A673 (cell line): ENCODE data around the gene RAMP1. TPM values are rescaled to one million over a fixed set of nuclear protein-coding genes. Genes with fewer than 3 reads are reported as not detected.

Experiments used
- BruUV-seq: library from RNA; stranded (reverse); fragments of 400-500 nt; replicated peaks from 2 replicates; lab custom pipeline; 2021; lab: Mats Ljungman, UMichigan
- CTCF ChIA-PET: fragments of 300-600 bp; sonication (Branson Sonifier 250); formaldehyde crosslinking; loops from one replicate; lab custom pipeline; 2022; ENCODE audit warnings: antibody characterized with exemption; lab: Charles Lee
- POLR2A ChIA-PET: fragments of 300-600 bp; sonication (Branson Sonifier 250); formaldehyde crosslinking; loops from one replicate; lab custom pipeline; 2022; ENCODE audit warnings: antibody characterized with exemption; ENCODE audit not compliant: low non-redundant PET; lab: Charles Lee
- DNase-seq: peaks from one replicate; pipeline ENCODE4 v3.0.0-alpha.2; 2015; ENCODE audit warnings: low spot score
- H3K27ac ChIP-seq: fragments of 200-600 bp; sonication (generic); 2 replicates; pipeline ENCODE4 v1.5.1; 2016; ENCODE audit warnings: mixed run types, low read depth, mild to moderate bottlenecking, mixed read lengths, antibody characterized with exemption, low read length; ENCODE audit not compliant: poor library complexity, severe bottlenecking
- H3K27me3 ChIP-seq: fragments of 200-600 bp; sonication (generic); replicated peaks from 2 replicates; pipeline ENCODE4 v1.6.1; 2017; ENCODE audit warnings: mixed run types, low read depth, mild to moderate bottlenecking, mixed read lengths, antibody characterized with exemption, low read length; ENCODE audit not compliant: insufficient read depth, poor library complexity
- H3K36me3 ChIP-seq: fragments of 200-600 bp; sonication (generic); 2 replicates; pipeline ENCODE4 v1.6.1; 2016; ENCODE audit warnings: mixed run types, mild to moderate bottlenecking, mixed read lengths, antibody characterized with exemption, low read length; ENCODE audit not compliant: insufficient read depth, poor library complexity, severe bottlenecking
- H3K4me1 ChIP-seq: fragments of 200-600 bp; sonication (generic); 2 replicates; pipeline ENCODE4 v1.6.1; 2017; ENCODE audit warnings: mixed run types, mild to moderate bottlenecking, mixed read lengths, antibody characterized with exemption, low read length; ENCODE audit not compliant: insufficient read depth, poor library complexity, severe bottlenecking
- H3K4me3 ChIP-seq: fragments of 200-600 bp; sonication (generic); 2 replicates; pipeline ENCODE4 v1.5.1; 2016; ENCODE audit warnings: low read depth, mixed run types, mild to moderate bottlenecking, mixed read lengths, low read length; ENCODE audit not compliant: poor library complexity, severe bottlenecking
- H3K9me3 ChIP-seq: fragments of 200-600 bp; sonication (generic); 2 replicates; pipeline ENCODE4 v1.6.1; 2016; ENCODE audit warnings: mixed run types, low read depth, mild to moderate bottlenecking, mixed read lengths, antibody characterized with exemption, low read length; ENCODE audit not compliant: poor library complexity, severe bottlenecking
- CTCF ChIP-seq: fragments of 300-800, 200-600 bp; sonication (generic); conservative IDR thresholded peaks from 2 replicates; pipeline ENCODE4 v1.5.1; 2017; ENCODE audit warnings: low read depth, mild to moderate bottlenecking, antibody characterized with exemption, low read length, moderate library complexity, mixed read lengths
- EZH2 ChIP-seq: fragments of 200-600 bp; sonication (generic); IDR thresholded peaks from 2 replicates; pipeline ENCODE4 v1.6.1; 2017; ENCODE audit warnings: borderline replicate concordance, low read depth, mild to moderate bottlenecking, mixed read lengths, antibody characterized with exemption, low read length; ENCODE audit not compliant: poor library complexity, severe bottlenecking
- intact Hi-C: fragments of 100-400 bp; cut with micrococcal nuclease; formaldehyde crosslinking; loops from one replicate; pipeline ENCODE4 v1.10.0; 2022; ENCODE audit not compliant: unreplicated experiment
- total RNA-seq: library from RNA; stranded (reverse); gene quantifications from 2 replicates; pipeline ENCODE4 v1.2.3, GENCODE V29; 2021

RAMP1 gene
- total RNA-seq, 1 experiment from 2014 or later, result 24.8 TPM

- CTCF ChIA-PET, result no interaction called here
- intact Hi-C loops, result no loop called here
- Histone ChIP-seq H3K27ac (no peak overlapping the region), H3K27me3 (no peaks in the 10 kb centered on the region), H3K9me3 (no peaks in the 10 kb centered on the region), H3K4me3 (no peak overlapping the region), H3K36me3 (no peaks in the 10 kb centered on the region), H3K4me1 (peaks cover 13% of the 10 kb centered on the region)
- no TSS peak for BruUV-seq
- TF ChIP-seq EZH2, result no peak
- TF ChIP-seq CTCF, result no peak
- no peak for DNase-seq
- POLR2A ChIA-PET, result no interaction called here
Observed at GRCh38 chr2:237900891-237901831, 41.7 kb downstream of the RAMP1 start.

GRCh38 chr2:237901932-237902850 is 42.8 kb downstream of the RAMP1 start:
- ChIA-PET POLR2A (no interaction called here), CTCF (no interaction called here)
- BruUV-seq, result no TSS peak
- no peak overlapping the region for H3K4me3 ChIP-seq
- no peak overlapping the region for H3K27ac ChIP-seq
- no peaks in the 10 kb centered on the region for H3K27me3 ChIP-seq
- DNase-seq, result no peak
- intact Hi-C loops, result no loop called here
- TF ChIP-seq CTCF (no peak), EZH2 (no peak)
- H3K4me1 ChIP-seq, result peaks cover 6% of the 10 kb centered on the region
- peaks cover 4% of the 10 kb centered on the region for H3K9me3 ChIP-seq
- H3K36me3 ChIP-seq, result no peaks in the 10 kb centered on the region

GRCh38 chr2:237904831-237905599 is 45.6 kb downstream of the RAMP1 start:
- ChIA-PET CTCF (no interaction called here), POLR2A (no interaction called here)
- no peak overlapping the region for H3K4me3 ChIP-seq
- H3K4me1 ChIP-seq, result no peaks in the 10 kb centered on the region
- DNase-seq, result no peak
- no peak overlapping the region for H3K27ac ChIP-seq
- intact Hi-C loops, result no loop called here
- H3K27me3 ChIP-seq, result no peaks in the 10 kb centered on the region
- no peaks in the 10 kb centered on the region for H3K36me3 ChIP-seq
- no TSS peak for BruUV-seq
- peaks cover 6% of the 10 kb centered on the region for H3K9me3 ChIP-seq
- TF ChIP-seq EZH2 (no peak), CTCF (no peak)
